Epidermal melanocyte (primary cell): ENCODE results near the gene LYPD6B.
"Not testable (repeated sequence)": the region's sequence is repeated elsewhere in the genome, so short reads cannot be mapped to it uniquely, and the experiment has no call there.

Source experiments
- DNase-seq: peaks from one replicate; pipeline ENCODE4 v3.0.0; 2011; ENCODE audit warnings: low spot score; ENCODE audit not compliant: insufficient read length

Gene LYPD6B

GRCh38 chr2:149189769-149190168 lies 151.3 kb downstream of the LYPD6B start:
- DNase-seq, result no peak

GRCh38 chr2:149191915-149192314 lies 153.4 kb downstream of the LYPD6B start:
- no peak for DNase-seq

- no peak for DNase-seq
Observed at GRCh38 chr2:149192427-149192826, 153.9 kb downstream of the LYPD6B start.

GRCh38 chr2:149200109-149200520 lies 161.6 kb downstream of the LYPD6B start:
- no peak for DNase-seq

GRCh38 chr2:149204686-149205085 lies 166.2 kb downstream of the LYPD6B start:
- DNase-seq, result no peak

GRCh38 chr2:149205143-149205542 lies 166.6 kb downstream of the LYPD6B start:
- no peak for DNase-seq

GRCh38 chr2:149213764-149214493 lies 175.4 kb downstream of the LYPD6B start:
- no peak for DNase-seq

- no peak for DNase-seq
Observed at GRCh38 chr2:149218497-149218896, 180.0 kb downstream of the LYPD6B start.

GRCh38 chr2:149219856-149220255 lies 181.4 kb downstream of the LYPD6B start:
- no peak for DNase-seq

GRCh38 chr2:149221002-149221401 lies 182.5 kb downstream of the LYPD6B start:
- DNase-seq, result no peak

- no peak for DNase-seq
Observed at GRCh38 chr2:149221898-149222297, 183.4 kb downstream of the LYPD6B start.

GRCh38 chr2:149223472-149224095 lies 185.1 kb downstream of the LYPD6B start:
- no peak for DNase-seq

- no peak for DNase-seq
Observed at GRCh38 chr2:149224543-149224942, 186.0 kb downstream of the LYPD6B start.

- DNase-seq, result no peak
Observed at GRCh38 chr2:149225446-149225845, 186.9 kb downstream of the LYPD6B start.

- no peak for DNase-seq
Observed at GRCh38 chr2:149226790-149227189, 188.3 kb downstream of the LYPD6B start.

- no peak for DNase-seq
Observed at GRCh38 chr2:149235816-149236375, 197.4 kb downstream of the LYPD6B start.

- no peak for DNase-seq
Observed at GRCh38 chr2:149236410-149236809, 197.9 kb downstream of the LYPD6B start.

- no peak for DNase-seq
Observed at GRCh38 chr2:149246186-149246585, 207.7 kb downstream of the LYPD6B start.

- not testable (repeated sequence) for DNase-seq
Observed at GRCh38 chr2:149251436-149251835, 212.9 kb downstream of the LYPD6B start.

GRCh38 chr2:149256877-149257276 lies 218.4 kb downstream of the LYPD6B start:
- DNase-seq, result not testable (repeated sequence)

GRCh38 chr2:149258531-149258930 lies 220.0 kb downstream of the LYPD6B start:
- DNase-seq, result no peak

- DNase-seq, result no peak
Observed at GRCh38 chr2:149259136-149259535, 220.6 kb downstream of the LYPD6B start.

GRCh38 chr2:149261692-149262091 lies 223.2 kb downstream of the LYPD6B start:
- DNase-seq, result no peak
